ENCODE data around the gene GLDC. TPM values are rescaled to one million over a fixed set of nuclear protein-coding genes. Genes with fewer than 3 reads are reported as not detected.
"Not testable (repeated sequence)": the region's sequence is repeated elsewhere in the genome, so short reads cannot be mapped to it uniquely, and the experiment has no call there.

The GLDC gene
- total RNA-seq, 1 experiment from 2014 or later, result 21.2 TPM

DNA sequence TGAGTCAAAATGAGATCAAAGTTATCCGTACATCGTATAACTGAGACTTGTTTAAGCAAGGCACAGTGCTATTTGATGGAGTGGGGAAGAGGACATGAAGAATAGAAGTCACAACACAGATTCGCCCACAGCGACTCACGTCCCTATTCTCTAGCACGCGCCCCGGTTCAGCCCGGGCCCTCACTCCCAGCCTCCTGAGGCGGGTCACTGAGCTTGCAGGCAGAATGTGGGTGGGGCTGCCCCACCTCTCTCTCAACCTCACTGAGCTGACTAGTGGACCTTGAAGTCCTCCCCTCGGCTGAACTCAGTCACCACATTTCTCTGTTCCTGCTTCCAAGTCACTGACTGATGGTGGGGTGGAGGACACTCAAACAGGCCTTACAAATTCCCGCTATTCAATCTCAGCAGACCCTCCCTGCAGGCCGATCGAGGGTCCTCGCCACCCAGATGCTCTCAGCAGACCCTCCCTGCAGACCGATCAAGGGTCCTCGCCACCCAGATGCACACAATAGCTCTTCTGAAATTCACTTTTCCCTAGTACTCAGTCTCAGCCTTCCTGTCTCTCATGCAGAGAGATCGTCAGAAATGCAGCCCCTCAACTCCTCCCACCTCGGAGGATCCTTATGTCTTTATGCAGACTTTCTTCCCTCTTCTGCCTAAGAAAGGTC lies 12.9 kb downstream of the GLDC start:
- DNase-seq (ENCODE audit: low read depth), result peak; percentile 84
- in situ Hi-C loops (cut with HindIII; ENCODE audit: low pct_unique_long_range_greater_than_20kb, low sequenced_read_pairs), result no loop called here

DNA sequence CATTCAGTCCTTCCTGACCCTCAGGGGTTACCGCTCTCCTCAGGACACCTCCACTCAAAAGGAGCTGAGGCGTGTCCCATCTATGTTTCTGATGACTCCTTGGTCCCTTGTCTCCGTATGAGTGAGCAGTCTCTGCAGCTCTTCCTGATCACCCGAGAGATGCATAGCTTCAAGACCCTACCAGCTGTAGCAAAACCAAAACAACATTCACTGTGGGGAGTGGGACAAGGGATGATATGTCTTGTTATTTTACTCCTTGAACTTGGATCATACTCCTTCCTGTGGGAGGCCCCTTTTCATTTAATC lies 14.4 kb downstream of the GLDC start:
- in situ Hi-C loops (cut with HindIII; ENCODE audit: low pct_unique_long_range_greater_than_20kb, low sequenced_read_pairs), result no loop called here
- peak; percentile 47 for DNase-seq (ENCODE audit: low read depth)

DNA sequence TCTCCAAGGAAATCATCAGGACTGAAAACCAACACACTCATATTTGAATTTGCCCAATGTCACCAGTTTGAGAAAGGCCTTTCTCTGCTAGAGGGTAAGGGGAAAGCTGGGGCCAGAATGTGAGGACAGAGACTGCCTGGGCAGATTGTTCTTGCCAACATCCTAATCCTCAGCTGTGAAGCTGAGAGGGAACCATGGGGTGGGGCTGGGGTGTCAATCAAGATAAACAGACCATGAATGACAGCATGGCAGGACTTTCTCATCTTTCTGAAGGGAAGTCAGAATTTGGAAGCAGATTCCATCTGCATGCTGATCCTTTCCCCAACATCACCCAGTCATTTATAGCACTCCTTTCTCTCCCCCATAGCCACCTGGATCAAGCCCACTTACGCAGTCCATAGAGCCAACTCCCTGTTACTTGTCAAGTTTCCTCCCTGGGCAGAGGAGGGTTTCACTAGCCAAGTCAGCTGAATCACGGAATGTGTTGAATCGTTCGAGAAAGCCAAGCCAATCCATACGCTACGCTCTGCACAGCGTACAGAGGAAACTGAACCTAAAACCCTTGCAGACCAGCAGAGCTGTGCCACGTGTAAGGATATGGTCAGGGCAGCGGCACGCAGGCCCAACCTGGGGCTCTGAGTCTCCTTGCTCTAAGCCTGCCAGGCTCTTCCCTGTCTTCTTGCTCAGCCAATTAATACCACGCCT lies 14.9 kb downstream of the GLDC start:
- in situ Hi-C loops (cut with HindIII; ENCODE audit: low pct_unique_long_range_greater_than_20kb, low sequenced_read_pairs), result no loop called here
- DNase-seq (ENCODE audit: low read depth), result no peak

DNA sequence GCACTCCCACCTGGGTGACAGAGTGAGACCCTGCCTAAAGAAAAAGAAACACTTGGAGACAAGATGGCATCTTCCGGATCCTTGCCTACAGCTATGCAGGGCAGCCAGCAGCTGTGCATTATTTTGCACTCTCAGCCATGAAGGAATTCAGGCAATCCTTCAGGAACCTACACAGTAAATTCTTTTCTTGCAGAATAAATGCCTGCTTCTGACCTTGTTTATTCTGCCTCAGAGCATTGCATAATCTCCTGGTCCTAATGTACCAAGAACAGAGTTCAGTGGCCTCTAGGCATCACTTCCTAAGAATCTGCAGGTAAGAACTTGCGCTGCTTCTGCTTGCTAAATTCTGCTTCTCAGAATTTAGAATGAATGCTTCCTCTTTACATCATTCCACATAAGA lies 16.8 kb downstream of the GLDC start:
- no peak for DNase-seq (ENCODE audit: low read depth)
- in situ Hi-C loops (cut with HindIII; ENCODE audit: low pct_unique_long_range_greater_than_20kb, low sequenced_read_pairs), result no loop called here

DNA sequence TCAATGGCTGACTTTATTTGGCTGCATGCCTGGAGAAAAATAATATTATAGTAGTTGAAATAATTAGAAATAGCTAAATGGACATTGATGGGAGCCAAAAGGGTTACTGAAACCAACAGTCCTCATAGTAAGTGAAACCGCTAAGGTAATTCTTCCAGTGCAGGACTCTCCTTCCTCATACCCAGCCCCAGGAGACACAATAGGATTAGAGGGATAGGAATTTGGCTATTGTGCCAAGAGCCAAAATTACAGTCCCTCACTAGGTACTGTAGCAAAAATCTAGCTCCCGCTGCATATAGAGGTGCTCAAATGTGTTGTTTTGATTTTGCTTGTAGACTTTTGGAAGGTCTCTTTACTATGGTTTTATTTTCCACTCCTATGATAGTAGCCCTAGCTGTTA lies 20.2 kb downstream of the GLDC start:
- no peak for DNase-seq (ENCODE audit: low read depth)
- in situ Hi-C loops (cut with HindIII; ENCODE audit: low pct_unique_long_range_greater_than_20kb, low sequenced_read_pairs), result no loop called here

DNA sequence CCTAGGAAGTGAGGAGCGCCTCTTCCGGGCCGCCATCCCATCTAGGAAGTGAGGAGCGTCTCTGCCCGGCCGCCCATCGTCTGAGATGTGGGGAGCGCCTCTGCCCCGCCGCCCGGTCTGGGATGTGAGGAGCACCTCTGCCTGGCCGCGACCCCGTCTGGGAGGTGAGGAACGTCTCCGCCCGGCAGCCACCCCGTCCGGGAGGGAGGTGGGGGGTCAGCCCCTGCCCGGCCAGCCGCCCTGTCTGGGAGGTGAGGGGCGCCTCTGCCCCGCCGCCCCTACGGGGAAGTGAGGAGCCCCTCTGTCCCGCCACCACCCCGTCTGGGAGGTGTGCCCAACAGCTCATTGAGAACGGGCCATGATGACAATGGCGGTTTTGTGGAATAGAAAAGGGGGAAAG lies 22.7 kb downstream of the GLDC start:
- in situ Hi-C loops (cut with HindIII; ENCODE audit: low pct_unique_long_range_greater_than_20kb, low sequenced_read_pairs), result not testable (repeated sequence)

DNA sequence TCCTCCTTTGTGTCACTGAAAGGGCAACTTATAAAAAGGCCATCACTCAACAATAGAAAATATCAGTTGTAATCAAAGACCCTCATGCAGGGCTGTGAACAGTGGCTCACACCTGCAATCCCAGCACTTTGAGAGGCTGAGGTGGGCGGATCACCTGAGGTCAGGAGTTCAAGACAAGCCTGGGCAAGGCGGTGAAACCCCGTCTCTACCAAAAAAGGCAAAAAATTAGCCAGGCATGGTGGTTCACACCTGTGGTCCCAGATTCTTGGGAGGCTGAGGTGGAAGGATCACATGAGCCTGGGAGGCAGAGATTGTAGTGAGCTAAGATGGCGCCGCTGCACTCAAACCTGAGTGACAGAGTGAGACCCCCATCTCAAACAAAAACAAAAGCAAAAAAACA lies 24.7 kb downstream of the GLDC start:
- in situ Hi-C loops (cut with HindIII; ENCODE audit: low pct_unique_long_range_greater_than_20kb, low sequenced_read_pairs), result no loop called here
- DNase-seq (ENCODE audit: low read depth), result no peak

More for the DNA sequence above, 22.7 kb downstream of the GLDC start:
- DNase-seq (ENCODE audit: low read depth), result not testable (repeated sequence)

DNA sequence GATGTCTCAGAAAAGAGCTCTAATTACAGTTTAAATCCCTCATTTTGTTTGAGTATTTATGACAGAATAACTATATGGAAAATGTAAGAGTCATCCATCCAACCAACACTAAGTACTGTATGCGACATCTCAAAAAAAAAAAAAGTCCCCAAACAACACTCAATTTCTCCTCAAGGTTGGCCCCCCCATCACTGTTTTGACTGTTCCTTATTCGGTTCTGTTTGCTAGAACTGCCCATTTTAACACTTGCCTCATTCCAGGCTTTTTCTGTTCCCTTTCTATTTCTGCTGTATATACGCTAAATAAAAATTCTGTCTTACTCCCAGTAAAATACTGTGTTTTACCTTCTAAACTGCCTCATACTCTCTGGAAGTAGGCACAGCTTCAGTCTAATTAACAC lies 25.2 kb downstream of the GLDC start:
- no peak for DNase-seq (ENCODE audit: low read depth)
- in situ Hi-C loops (cut with HindIII; ENCODE audit: low pct_unique_long_range_greater_than_20kb, low sequenced_read_pairs), result no loop called here

DNA sequence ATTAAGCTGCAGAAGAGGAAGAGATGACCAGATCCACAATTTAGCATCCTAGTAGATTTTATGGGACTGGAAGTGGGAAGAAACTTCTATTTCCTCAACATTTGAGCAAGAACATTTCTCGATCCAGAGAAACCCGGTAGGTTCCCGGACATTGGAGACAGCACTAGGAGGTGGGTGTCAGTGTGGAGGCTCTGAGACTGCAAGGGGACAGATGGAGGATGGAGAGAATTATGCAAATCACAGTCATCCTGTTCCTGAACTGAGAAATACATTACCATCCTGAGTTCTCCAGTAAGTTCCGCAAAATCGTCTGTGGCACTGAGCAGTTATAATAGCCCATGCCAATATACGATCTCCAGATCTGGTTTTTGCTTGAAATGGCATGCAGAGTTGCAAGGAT lies 25.6 kb downstream of the GLDC start:
- in situ Hi-C loops (cut with HindIII; ENCODE audit: low pct_unique_long_range_greater_than_20kb, low sequenced_read_pairs), result no loop called here
- DNase-seq (ENCODE audit: low read depth), result no peak

DNA sequence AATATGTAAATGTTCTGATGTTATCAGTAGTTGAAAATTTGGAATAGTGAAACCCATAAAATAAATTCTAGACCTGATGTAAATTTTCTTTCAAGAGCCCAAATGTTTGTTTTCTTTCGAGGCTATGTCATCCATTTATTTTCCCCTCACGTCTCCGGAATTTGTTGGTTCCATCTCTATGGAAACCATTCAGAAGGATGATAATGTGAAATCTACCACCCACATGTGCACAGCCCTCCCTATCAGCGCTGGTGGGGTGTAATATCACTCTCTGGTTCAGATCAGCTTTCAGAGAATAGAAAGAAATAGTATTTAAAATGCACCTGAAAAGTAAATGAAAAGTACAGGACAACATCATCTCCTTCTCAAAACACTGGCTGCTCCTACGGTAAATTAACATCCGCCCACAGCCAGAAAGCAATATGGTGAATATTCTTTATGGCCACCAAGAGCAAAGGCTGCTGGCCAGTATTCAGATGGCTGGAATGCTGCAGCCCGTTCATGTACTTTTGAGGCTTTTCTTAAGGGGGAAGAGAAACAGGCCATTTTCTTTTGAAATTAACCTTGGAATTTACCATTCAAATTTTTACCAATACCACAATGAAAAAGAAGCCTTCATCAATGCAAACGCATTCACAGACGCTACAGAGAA lies 28.5 kb downstream of the GLDC start:
- in situ Hi-C loops (cut with HindIII; ENCODE audit: low pct_unique_long_range_greater_than_20kb, low sequenced_read_pairs), result no loop called here
- peak; percentile 23 for DNase-seq (ENCODE audit: low read depth)

DNA sequence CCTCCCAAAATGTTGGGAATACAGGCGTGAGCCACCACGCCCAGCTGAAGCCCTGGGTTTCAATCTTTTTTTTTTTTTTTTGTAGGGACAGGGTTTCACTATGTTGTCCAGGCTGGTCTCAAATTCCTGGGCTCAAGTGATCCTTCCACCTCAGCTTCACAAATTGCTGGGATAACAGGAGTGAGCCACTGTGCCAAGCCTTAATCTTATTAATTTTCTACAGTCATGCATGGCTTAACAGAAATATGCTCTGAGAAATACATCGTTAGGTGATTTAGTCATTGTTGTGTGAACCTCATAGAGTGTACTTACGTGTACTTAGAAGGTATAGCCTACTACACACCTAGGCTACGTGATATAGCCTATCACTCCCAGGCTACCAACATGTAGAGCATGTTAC lies 31.0 kb downstream of the GLDC start:
- in situ Hi-C loops (cut with HindIII; ENCODE audit: low pct_unique_long_range_greater_than_20kb, low sequenced_read_pairs), result no loop called here
- peak; percentile 21 for DNase-seq (ENCODE audit: low read depth)

DNA sequence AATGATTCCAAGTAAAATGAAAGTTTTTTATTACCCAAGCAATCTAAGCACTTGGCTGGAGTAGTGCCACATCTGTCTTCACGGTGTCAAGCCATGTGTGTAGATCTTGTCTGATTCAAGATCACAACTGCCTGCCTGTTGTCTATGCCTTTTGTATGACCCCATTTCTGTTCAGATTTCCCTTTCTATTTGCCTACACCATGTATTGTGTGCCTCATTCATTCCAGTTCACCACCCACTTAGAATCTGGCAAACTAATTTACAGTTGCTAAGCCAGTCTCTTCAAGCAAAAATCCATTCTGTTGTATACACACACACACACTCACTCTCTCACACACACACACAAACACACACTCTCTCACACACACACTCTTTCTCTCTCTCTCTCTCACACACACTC lies 33.7 kb downstream of the GLDC start:
- DNase-seq (ENCODE audit: low read depth), result no peak
- in situ Hi-C loops (cut with HindIII; ENCODE audit: low pct_unique_long_range_greater_than_20kb, low sequenced_read_pairs), result no loop called here

DNA sequence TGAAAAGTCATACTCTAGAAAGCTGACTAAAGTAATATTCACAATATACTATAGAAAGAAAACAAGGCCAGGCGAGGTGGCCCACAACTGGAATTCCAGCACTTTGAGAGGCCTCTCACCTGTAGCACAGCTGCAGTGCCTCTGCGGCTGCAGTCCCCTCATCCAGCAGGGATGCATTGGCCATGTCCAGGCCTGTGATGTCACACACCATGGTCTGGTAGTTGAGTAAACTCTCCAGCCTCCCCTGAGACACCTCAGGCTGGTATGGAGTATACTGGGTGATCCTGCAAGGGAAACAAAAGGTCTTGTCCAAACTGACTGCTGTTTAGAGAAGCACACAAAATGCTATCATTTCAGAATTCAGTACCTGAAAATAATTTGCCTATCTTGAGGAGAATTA lies 35.5 kb downstream of the GLDC start:
- in situ Hi-C loops (cut with HindIII; ENCODE audit: low pct_unique_long_range_greater_than_20kb, low sequenced_read_pairs), result no loop called here

DNA sequence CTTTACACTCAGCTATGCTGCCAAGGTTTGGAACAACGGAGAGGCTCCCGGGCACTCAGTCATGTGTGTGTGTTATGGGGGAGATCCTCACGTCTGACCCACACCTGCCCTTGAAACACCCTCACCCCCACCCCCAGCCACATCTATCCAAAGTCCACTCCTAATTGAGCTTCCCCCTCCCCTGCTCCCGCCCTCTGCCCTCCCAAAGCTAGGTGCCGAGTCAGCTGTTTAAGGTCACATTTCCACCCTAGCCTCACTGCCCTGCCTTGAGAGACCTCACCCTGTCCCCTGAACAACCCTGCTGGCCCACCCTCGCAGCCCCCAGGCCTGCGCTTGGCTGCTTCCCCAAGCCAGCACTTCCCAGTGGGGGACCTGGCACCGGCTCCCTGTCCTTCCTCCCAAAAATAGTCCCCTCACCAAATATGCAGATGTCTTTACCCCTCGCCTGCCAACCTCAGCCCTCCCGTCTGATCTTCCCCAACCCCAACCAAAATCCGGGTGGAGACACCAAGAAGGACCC lies 36.0 kb downstream of the GLDC start:
- in situ Hi-C loops (cut with HindIII; ENCODE audit: low pct_unique_long_range_greater_than_20kb, low sequenced_read_pairs), result no loop called here
- DNase-seq (ENCODE audit: low read depth), result no peak

More for the DNA sequence above, 35.5 kb downstream of the GLDC start:
- DNase-seq (ENCODE audit: low read depth), result no peak

DNA sequence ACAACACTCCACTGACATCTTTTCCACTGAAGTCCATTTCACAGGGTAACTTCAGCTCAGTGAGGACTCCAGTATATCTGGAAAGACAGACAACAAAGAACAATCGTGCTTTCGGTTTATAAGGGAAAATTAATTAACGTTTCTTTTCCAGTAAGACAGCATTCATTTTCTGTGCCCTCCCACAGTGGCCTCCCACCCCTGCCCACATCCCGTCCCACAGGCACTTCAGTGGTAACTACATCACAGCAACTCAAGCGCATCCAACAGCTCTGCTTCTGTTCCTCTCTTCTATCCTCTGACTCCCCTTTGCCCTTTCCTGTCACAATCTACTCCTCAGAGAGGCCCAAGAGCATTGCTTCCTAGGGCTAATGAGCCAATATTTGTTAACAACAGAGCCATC lies 40.3 kb downstream of the GLDC start:
- no peak for DNase-seq (ENCODE audit: low read depth)
- in situ Hi-C loops (cut with HindIII; ENCODE audit: low pct_unique_long_range_greater_than_20kb, low sequenced_read_pairs), result no loop called here

DNA sequence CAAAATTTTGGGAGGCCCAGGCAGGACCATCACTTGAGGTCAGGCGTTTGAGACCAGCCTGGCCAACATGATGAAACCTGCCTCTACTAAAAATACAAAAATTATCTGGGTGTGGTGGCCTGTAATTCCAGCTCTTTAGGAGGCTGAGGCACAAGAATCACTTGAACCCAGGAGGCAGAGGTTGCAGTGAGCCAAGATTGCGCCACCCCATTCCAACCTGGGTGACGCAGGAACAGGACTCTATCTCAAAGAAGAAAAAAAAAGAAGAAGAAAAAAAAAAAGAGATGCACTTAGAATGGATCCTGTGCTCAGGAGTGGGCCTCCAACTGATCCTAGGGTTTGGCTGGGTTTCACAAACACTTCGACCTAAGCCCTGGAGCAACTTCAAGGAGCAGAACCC lies 45.1 kb downstream of the GLDC start:
- DNase-seq (ENCODE audit: low read depth), result no peak
- in situ Hi-C loops (cut with HindIII; ENCODE audit: low pct_unique_long_range_greater_than_20kb, low sequenced_read_pairs), result no loop called here

DNA sequence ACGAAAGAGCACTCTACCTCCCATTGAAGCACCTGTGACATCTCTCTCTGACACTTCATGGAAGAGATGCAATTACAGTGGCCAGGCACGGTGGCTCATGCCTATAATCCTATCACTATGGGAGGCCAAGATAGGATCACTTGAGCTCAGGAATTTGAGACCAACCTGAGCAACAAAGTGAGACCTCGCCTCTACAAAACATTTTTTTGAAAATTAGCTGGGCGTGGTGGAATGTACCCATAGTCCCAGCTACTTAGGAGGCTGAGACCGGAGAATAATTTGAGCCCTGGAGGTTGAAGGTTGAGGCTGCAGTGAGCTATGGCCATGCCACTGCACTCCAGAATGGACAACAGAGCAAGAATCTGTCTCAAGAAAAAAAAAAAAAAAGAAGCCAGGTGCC lies 45.5 kb downstream of the GLDC start:
- no peak for DNase-seq (ENCODE audit: low read depth)
- in situ Hi-C loops (cut with HindIII; ENCODE audit: low pct_unique_long_range_greater_than_20kb, low sequenced_read_pairs), result no loop called here

DNA sequence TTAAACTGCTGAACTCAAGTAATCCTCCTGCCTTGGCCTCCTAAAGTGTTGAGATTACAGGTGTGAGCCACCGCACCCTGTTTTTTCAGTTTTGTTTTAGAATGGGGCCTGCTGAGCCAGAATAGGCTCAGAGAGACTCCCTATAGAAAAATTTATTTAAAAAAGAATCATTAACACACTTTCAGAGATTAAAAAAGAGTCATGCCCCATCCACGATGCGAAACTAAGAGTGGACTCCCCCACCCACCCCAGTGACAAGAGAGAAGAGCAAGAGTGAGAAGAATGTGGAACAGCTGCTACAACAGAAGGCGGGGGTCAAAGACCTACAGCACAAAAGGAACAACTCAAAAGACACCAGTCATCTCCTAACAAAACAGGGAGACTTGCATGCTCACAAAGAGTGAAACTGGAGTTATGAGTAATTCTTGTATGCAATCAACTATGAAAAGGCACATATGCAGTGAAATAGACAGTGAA lies 47.2 kb downstream of the GLDC start:
- in situ Hi-C loops (cut with HindIII; ENCODE audit: low pct_unique_long_range_greater_than_20kb, low sequenced_read_pairs), result no loop called here
- DNase-seq (ENCODE audit: low read depth), result no peak

DNA sequence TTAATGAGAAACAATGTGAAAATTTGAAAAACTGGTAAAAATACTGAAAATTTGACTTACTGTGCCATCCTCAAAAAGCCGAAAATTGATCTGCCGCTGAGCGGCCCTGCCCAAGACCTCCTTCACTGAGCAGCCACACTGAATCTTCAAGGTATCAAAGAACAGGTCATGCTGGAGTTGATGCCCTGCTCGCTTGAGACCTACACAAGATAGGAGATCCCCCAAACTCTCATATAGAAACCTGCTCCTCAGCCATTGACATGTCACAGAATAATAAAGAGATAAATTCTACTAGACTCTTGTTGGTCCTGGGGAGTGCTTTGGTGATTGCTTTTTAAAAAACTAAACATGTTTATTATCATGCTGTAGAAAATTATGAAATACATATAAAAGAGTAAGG lies 52.7 kb downstream of the GLDC start:
- in situ Hi-C loops (cut with HindIII; ENCODE audit: low pct_unique_long_range_greater_than_20kb, low sequenced_read_pairs), result no loop called here
- no peak for DNase-seq (ENCODE audit: low read depth)

Data from Caki2 (cell line).